ENCODE data around the gene FYCO1.

GRCh38 chr3:45914362-45915058 lies 81.1 kb downstream of the FYCO1 start:
- TF ChIP-seq, protein P1, sequence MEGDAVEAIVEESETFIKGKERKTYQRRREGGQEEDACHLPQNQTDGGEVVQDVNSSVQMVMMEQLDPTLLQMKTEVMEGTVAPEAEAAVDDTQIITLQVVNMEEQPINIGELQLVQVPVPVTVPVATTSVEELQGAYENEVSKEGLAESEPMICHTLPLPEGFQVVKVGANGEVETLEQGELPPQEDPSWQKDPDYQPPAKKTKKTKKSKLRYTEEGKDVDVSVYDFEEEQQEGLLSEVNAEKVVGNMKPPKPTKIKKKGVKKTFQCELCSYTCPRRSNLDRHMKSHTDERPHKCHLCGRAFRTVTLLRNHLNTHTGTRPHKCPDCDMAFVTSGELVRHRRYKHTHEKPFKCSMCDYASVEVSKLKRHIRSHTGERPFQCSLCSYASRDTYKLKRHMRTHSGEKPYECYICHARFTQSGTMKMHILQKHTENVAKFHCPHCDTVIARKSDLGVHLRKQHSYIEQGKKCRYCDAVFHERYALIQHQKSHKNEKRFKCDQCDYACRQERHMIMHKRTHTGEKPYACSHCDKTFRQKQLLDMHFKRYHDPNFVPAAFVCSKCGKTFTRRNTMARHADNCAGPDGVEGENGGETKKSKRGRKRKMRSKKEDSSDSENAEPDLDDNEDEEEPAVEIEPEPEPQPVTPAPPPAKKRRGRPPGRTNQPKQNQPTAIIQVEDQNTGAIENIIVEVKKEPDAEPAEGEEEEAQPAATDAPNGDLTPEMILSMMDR (IDR thresholded peaks at IDR 0.05): no peak
- no peak for TF ChIP-seq POLR2A (IDR thresholded peaks at IDR 0.05)

Data from Peyer's patch (tissue), 4 donors.